SKM-1 (cell line): ENCODE results near the gene LYPD3.

ENCODE experiments used
- DNase-seq: peaks from one replicate; lab custom pipeline; 2025; ENCODE audit not compliant: unreplicated experiment; lab: John Stamatoyannopoulos, UW

The LYPD3 gene

GRCh38 chr19:43486412-43486811 lies 21.0 kb upstream of the LYPD3 start:
- DNase-seq, result no peak

DNA sequence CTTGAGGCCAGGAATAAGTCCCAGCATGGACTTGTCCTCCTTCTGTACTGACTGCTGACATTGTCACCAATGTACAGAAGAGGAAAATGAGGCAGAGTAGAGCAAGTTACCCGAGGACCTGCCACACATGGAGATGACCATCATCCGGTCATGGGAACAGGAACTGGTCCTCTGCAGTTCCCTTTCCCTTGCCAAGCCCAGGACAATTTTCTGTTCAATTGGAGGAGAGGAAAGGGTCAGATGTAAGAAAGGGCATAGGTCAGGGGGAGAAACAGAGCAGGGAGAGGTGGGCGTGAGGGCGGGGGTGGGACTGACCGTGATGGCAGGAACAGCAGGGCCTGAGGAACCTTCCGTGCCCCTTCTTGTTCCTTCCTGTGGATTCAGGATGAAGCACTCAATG lies 20.5 kb upstream of the LYPD3 start:
- no peak for DNase-seq

DNA sequence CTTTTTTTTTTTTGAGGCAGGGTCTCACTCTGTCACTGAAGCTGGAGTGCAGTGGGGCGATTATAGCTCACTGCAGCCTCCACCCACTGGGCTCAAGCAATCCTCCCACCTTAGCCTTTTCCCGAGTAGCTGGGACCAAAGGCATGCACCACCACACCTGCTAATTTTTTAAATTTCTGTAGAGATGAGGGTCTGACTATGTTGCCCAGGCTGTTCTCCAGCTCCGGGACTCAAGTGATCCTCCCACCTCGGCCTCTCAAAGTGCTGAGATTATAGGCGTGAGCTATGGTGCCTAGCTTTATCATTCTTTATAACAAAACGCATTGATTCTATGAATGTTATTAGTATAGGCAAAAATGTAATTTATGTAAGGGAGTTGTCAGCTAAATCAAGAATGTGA lies 17.9 kb upstream of the LYPD3 start:
- no peak for DNase-seq

GRCh38 chr19:43482193-43482592 lies 16.8 kb upstream of the LYPD3 start:
- no peak for DNase-seq

- no peak for DNase-seq
These were observed 16.3 kb upstream of the LYPD3 start for GRCh38 chr19:43481701-43482100.

DNA sequence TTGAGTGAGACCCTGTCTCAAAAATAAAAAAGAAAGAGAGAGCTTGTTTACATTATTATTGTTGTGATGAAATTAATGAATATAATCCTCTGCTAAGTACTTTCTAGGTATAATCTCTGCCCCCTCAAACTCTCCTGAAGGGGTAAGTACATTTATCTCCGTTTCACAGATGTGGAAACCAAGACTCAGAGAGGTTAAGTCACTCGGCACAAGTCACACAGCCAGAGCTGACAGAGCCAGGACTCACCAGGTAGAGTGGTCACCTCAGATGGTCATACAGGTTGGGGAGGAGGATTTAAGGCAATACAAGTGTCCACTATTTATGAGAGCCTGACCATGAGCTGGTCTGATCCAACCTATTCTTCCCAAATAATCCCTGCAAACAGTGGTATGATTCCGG lies 15.2 kb upstream of the LYPD3 start:
- no peak for DNase-seq

DNA sequence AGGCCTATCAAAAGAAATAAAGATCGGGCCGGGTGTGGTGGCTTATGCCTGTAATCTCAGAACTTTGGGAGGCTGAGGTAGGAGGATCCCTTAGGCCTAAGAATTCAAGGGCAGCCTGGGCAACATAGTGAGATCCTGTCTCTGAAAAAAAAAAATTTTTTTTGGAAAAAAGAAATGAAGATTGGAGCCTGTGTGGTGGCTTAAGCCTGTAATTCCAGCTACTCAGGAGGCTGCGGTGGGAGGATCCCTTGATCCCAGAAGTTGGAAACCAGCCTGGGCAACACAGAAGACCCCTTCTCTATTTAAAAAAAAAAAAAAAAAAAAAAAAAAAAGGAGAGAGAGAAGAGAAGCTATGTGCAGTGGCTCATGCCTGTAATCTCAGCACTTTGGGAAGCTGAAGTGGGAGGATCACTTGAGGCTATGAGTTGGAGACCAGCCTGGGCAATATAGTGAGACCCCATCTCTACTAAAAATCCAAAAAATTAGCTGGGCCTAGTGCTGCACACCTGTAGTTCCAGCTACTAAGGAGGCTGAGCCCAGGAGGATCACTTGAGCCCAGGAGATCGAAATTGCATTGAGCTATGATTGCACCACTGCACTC lies 14.7 kb upstream of the LYPD3 start:
- no peak for DNase-seq

GRCh38 chr19:43479226-43479625 lies 13.8 kb upstream of the LYPD3 start:
- no peak for DNase-seq

DNA sequence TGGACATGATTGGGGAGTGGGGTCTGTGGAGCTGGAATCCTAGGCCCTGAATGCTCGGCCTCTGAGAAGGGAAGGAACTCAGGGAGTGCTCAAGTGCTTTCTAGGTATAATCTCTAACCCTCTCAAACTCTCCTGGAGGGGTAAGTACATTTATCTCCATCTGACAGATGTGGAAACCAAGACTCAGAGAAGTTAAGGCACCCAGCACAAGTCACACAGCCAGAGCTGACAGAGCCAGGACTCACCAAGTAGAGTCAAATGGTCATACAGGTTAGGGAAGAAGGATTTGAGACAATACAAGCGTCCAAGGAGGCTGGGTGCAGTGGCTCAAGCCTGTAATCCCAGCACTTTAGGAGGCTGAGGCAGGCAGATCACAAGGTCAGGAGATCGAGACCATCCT lies 12.9 kb upstream of the LYPD3 start:
- no peak for DNase-seq

GRCh38 chr19:43476606-43477005 lies 11.2 kb upstream of the LYPD3 start:
- no peak for DNase-seq

- DNase-seq, result peak; percentile 25
These were observed 9.7 kb upstream of the LYPD3 start for GRCh38 chr19:43474986-43475705.

GRCh38 chr19:43474487-43474886 lies 9.1 kb upstream of the LYPD3 start:
- DNase-seq, result no peak

GRCh38 chr19:43471091-43471490 lies 5.7 kb upstream of the LYPD3 start:
- DNase-seq, result no peak

GRCh38 chr19:43470288-43470687 lies 4.9 kb upstream of the LYPD3 start:
- no peak for DNase-seq

DNA sequence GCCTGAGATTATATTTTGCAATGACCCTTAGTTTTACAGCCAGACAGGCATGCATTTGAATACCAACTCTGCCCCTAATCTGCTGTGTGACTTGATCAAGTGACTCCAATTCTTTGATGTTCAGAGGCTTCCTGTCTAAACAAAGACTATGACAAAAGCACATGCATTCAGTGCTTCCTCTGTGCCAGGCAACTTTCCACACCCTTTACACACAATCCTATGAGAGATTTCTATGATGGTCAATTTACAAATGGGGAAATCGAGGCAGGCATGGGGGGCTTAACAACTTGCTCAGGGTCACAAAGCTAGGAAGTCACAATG lies 3.7 kb upstream of the LYPD3 start:
- no peak for DNase-seq

GRCh38 chr19:43468354-43469159 lies 3.1 kb upstream of the LYPD3 start:
- no peak for DNase-seq

GRCh38 chr19:43467730-43468129 lies 2.3 kb upstream of the LYPD3 start:
- no peak for DNase-seq

DNA sequence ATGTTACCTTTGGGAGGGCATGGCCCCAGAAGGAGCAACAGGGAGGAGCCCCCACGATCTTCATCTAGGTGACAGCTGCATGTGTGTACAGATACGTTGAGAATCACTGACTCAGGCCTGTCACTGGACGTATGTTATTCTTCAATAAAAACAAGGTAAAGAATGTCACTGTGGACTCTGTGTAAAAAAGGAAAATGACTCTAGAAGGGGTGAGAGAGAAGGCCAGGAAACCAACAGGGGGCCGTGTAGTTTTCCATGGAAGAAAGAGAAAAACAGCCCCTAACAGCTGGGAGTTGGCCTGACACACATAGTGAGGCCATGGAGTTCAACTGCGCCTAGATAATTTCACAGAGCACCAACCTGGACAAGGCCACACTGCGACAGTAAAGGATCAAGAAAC lies 1.9 kb upstream of the LYPD3 start:
- no peak for DNase-seq

GRCh38 chr19:43466793-43467192 lies 1.4 kb upstream of the LYPD3 start:
- DNase-seq, result no peak

GRCh38 chr19:43464134-43464775 lies 1.2 kb downstream of the LYPD3 start:
- no peak for DNase-seq

DNA sequence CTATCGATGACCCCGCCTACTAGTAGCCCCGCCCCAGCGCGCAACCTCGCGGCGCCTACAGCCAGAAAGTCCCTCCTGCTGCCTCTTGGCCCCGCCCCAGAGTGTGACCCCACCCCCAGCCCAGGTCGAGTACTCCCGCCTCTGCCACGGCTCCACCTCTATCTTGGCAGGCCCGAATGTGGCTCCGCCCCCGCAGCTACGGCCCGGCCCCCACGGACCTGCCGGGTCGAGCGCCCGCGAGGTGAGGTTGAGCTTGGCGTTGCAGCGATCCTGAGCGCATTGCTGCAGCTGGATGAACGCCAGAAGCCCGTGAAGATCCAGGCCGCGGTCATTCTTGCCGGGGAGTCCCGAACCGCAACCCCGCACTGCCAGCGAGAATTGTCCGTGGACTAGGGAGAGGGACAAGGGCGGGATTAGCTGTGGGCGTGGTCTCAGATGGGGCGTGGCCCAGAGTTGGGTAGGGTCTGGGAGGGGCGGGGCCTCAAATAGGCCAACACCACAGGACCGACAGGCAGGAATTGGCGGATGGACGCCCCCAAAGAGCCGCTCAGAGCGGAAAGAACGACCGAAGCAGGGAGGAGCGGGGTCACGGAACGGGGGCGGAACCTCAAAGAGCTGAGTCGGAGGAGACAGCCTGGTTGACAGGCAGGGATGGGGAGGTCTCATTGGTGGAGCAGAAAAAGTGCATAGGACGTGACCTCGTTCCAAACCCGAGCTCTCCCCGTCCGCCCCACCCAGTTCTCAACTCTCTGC lies 1.9 kb downstream of the LYPD3 start:
- DNase-seq, result peak; percentile 48
